HepG2 (cell line): ENCODE data around the gene CLTA. TPM values are rescaled to one million over a fixed set of nuclear protein-coding genes. Genes with fewer than 3 reads are reported as not detected.

Experiments
- AGO1 ChIP-seq: fragments of 200-400 bp; formaldehyde crosslinking; IDR thresholded peaks from 2 replicates; pipeline ENCODE4 v1.6.1; 2017; ENCODE audit warnings: mild to moderate bottlenecking, low read depth, low read length, moderate library complexity; ENCODE audit not compliant: poor library complexity, severe bottlenecking
- EEA1 ChIP-seq: sonication (generic); formaldehyde crosslinking; IDR thresholded peaks from 2 replicates; pipeline ENCODE4 v1.5.1; 2020; ENCODE audit warnings: mild to moderate bottlenecking, missing genetic modification reagents, borderline replicate concordance
- GLI4 ChIP-seq: sonication (generic); formaldehyde crosslinking; IDR thresholded peaks from 2 replicates; pipeline ENCODE4 v1.5.1; 2020; ENCODE audit warnings: missing genetic modification reagents, mild to moderate bottlenecking, moderate library complexity, borderline replicate concordance
- GRHL1 ChIP-seq: sonication (generic); formaldehyde crosslinking; conservative IDR thresholded peaks from 2 replicates; pipeline ENCODE4 v1.8.0; 2022; ENCODE audit warnings: missing genetic modification reagents
- THAP7 ChIP-seq: sonication (generic); formaldehyde crosslinking; IDR thresholded peaks from 2 replicates; pipeline ENCODE4 v1.8.1; 2023; ENCODE audit warnings: mild to moderate bottlenecking, missing genetic modification reagents
- YEATS4 ChIP-seq: sonication (generic); formaldehyde crosslinking; IDR thresholded peaks from 2 replicates; pipeline ENCODE4 v1.4.0; 2020; ENCODE audit warnings: missing genetic modification reagents, borderline replicate concordance
- ZGPAT ChIP-seq: IDR thresholded peaks from 2 replicates; pipeline ENCODE4 v1.6.1; 2016; ENCODE audit warnings: mild to moderate bottlenecking
- ZNF512B ChIP-seq: sonication (generic); formaldehyde crosslinking; IDR thresholded peaks from 2 replicates; pipeline ENCODE4 v1.5.1; 2020; ENCODE audit warnings: missing genetic modification reagents, mild to moderate bottlenecking, borderline replicate concordance
- ZNF558 ChIP-seq: sonication (generic); formaldehyde crosslinking; IDR thresholded peaks from 2 replicates; pipeline ENCODE4 v1.9.0; 2022; ENCODE audit warnings: mild to moderate bottlenecking, missing genetic modification reagents, borderline replicate concordance
- polyA plus RNA-seq, 8 experiments: library from polyadenylated mRNA; depleted of rRNA in 3 of 8; stranded (reverse) in 7 of 8; unstranded in 1 of 8; fragments of >200 nt; fragmentation: Illumina TruSeq in 4 of 8; extraction: Trizol in 4 of 8; gene quantifications; 2 replicates each; pipeline versions ENCODE4 v1.2.1 to v1.2.3, GENCODE V29; 2011 to 2016; ENCODE audit warnings: low read depth in 4 of 8, missing spikeins in 1 of 8, mixed read lengths in 1 of 8; ENCODE audit not compliant: insufficient read depth in 1 of 8
- total RNA-seq, 5 experiments: library from RNA; depleted of rRNA; stranded (reverse); fragments of >200 nt; fragmentation: Illumina TruSeq; extraction: Trizol; gene quantifications; 2 replicates each; pipeline ENCODE4 v1.2.3, GENCODE V29; 2016; ENCODE audit warnings: low read depth in 1 of 5

Gene CLTA
- total and polyA plus RNA-seq, 2 of the 13 experiments (the other 11 are each of a cell fraction or from before 2014, with no cell fraction given): 143 to 222 TPM

- TF ChIP-seq EEA1 (CRISPR knock-in tag) (no peak), GRHL1 (CRISPR knock-in tag) (no peak), YEATS4 (CRISPR knock-in tag) (no peak), AGO1 (no peak), GLI4 (CRISPR knock-in tag) (no peak), ZGPAT (CRISPR knock-in tag) (no peak), THAP7 (CRISPR knock-in tag) (no peak), ZNF512B (CRISPR knock-in tag) (no peak), ZNF558 (CRISPR knock-in tag) (no peak)
These were observed 3.3 kb upstream of the CLTA start (continued) for GRCh38 chr9:36187414-36187813.
